Subcutaneous abdominal adipose tissue (tissue), 5 donors: ENCODE results near the gene SHROOM4.

Experiments used
- H3K27ac ChIP-seq: one replicate; pipeline ENCODE4 v1.7.0; 2013; ENCODE audit warnings: low read depth, mild to moderate bottlenecking, inconsistent platforms, low read length, moderate library complexity
- H3K27me3 ChIP-seq, 5 donors: one replicate each; pipeline ENCODE4 v1.7.0; 2013; ENCODE audit warnings: low read length in 5 of 5, inconsistent platforms in 1 of 5; ENCODE audit not compliant: control insufficient read depth in 5 of 5, insufficient read depth in 4 of 5
- H3K36me3 ChIP-seq, 5 donors: one replicate each; pipeline ENCODE4 v1.7.0; 2013; ENCODE audit warnings: low read length in 5 of 5; ENCODE audit not compliant: control insufficient read depth in 5 of 5, insufficient read depth in 5 of 5
- H3K4me1 ChIP-seq, 5 donors: one replicate each; pipeline ENCODE4 v1.7.0; 2013; ENCODE audit warnings: low read length in 5 of 5, mild to moderate bottlenecking in 3 of 5, moderate library complexity in 1 of 5; ENCODE audit not compliant: control insufficient read depth in 5 of 5, insufficient read depth in 5 of 5
- H3K4me3 ChIP-seq, 5 donors: one replicate each; pipeline ENCODE4 v1.7.0; 2013; ENCODE audit warnings: low read length in 5 of 5, low read depth in 1 of 5
- H3K9ac ChIP-seq, 5 donors: one replicate each; pipeline ENCODE4 v1.7.0; 2013; ENCODE audit warnings: low read length in 5 of 5, mild to moderate bottlenecking in 4 of 5, moderate library complexity in 3 of 5
- H3K9me3 ChIP-seq, 5 donors: one replicate each; pipeline ENCODE4 v1.7.0; 2013; ENCODE audit warnings: low read length in 5 of 5; ENCODE audit not compliant: control insufficient read depth in 5 of 5
- donor health status: healthy.
- donor health status: healthy.
- donor health status: healthy.
- donor health status: healthy.
- donor health status: healthy.

Gene SHROOM4

DNA sequence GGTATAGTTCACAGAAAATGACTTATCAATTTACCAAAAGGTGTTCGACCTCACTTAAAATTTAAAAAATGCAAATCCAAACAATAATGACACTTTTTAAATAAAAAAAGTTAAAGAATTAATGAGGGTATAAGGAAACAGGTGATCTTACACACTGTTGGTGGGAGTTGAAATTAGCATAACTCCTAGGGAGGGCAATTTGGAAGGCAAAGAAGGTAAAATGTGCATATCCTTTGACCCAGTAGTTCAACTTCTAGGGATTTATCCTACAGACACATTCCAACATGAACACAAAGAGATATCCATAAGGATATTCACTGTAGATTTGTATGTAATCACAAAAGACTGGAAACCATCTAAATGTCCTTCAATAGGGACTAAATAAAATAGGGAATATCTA, 199.5 kb downstream of the SHROOM4 start:
- Histone ChIP-seq H3K9me3 (peaks cover 0 to 2% (median 0%) of the 10 kb centered on the region in 5 donors), H3K27me3 (peaks cover 0 to 12% (median 3%) of the 10 kb centered on the region in 5 donors), H3K4me1 (peaks cover 0 to 9% (median 0%) of the 10 kb centered on the region in 5 donors), H3K36me3 (no peaks in the 10 kb centered on the region), H3K4me3 (no peak overlapping the region), H3K9ac (no peak overlapping the region), H3K27ac (no peak overlapping the region)

DNA sequence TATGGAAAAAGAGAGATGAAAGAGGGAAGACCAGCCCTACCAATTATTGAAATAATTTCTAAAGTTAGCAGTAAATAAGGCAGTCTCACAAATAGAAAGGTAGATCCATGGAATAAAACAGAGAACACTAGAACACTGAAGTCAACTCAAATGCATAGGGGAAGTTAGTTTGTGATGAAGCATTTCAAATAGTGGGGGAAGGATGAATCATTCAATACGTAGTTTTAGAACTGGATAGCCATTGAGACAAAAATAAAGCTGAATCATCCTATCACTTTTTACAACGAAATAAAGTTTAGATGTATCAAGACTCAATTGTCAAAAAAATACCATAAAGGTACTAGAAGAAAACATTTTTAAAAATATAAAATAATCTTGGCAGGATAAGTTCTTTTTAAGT, 200.1 kb downstream of the SHROOM4 start:
- Histone ChIP-seq H3K9me3 (peaks cover 0 to 2% (median 0%) of the 10 kb centered on the region in 5 donors), H3K27me3 (peaks cover 0 to 12% (median 3%) of the 10 kb centered on the region in 5 donors), H3K36me3 (no peaks in the 10 kb centered on the region), H3K4me3 (no peak overlapping the region), H3K9ac (no peak overlapping the region), H3K27ac (no peak overlapping the region), H3K4me1 (peaks cover 0 to 3% (median 0%) of the 10 kb centered on the region in 5 donors)

DNA sequence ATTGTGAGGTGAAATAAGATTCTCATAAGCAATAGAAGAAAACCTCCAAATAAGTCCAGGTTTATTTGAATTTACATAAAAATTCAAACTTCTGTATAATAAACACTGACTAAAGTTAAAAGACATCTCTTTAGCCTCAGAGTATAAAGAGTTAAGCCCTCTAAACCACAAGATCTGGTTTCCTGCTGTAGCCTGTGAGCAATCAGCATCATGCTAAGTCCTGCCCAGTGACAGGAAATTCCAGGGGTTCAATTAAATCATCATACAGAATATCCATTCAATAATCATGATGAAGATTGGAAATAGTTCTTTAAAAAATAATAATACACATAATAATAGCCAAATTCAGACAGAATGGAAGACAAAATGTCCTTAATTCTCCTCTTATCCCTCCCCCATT, 204.2 kb downstream of the SHROOM4 start:
- no peak overlapping the region for H3K9ac ChIP-seq
- no peaks in the 10 kb centered on the region for H3K4me1 ChIP-seq
- H3K27ac ChIP-seq, result no peak overlapping the region
- no peak overlapping the region for H3K4me3 ChIP-seq
- peaks cover 0 to 5% (median 3%) of the 10 kb centered on the region in 5 donors for H3K36me3 ChIP-seq
- no peaks in the 10 kb centered on the region for H3K9me3 ChIP-seq
- H3K27me3 ChIP-seq, result peaks cover 0 to 10% (median 5%) of the 10 kb centered on the region in 5 donors

DNA sequence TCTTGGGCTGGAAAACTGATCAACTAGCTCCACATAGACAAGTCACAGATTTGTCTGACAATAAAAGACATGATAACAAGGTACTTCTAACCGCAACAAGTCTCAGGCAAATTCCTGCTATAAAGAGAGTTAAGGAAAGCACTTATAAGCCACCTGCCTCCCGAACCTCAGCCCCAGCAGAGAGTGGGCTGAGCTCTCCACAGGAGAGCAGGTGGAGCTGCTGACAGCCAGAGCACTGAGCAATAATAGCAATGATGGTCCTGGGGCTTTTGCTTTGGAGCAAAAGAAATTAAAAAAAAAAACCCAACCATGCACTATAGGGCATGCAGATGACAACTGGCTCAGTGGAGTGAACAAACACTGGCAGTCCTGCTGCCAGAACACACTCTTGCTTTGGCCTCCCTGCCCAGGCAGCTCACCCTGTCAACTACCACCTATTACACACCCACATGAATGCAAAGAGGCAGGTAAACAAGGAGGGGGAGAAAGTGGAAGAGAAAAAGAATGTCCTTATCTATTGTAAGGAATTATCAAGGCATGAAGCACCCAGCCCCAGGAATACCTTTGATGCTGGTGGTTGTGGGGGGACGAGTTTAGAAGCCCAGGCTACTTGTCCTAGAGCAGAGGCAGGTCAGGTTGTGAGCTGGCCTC, 207.6 kb downstream of the SHROOM4 start:
- no peaks in the 10 kb centered on the region for H3K9me3 ChIP-seq
- no peaks in the 10 kb centered on the region for H3K4me1 ChIP-seq
- H3K36me3 ChIP-seq, result peaks cover 0 to 8% (median 5%) of the 10 kb centered on the region in 5 donors
- H3K27ac ChIP-seq, result no peak overlapping the region
- H3K9ac ChIP-seq, result no peak overlapping the region
- no peak overlapping the region for H3K4me3 ChIP-seq
- H3K27me3 ChIP-seq, result peaks cover 0 to 13% (median 9%) of the 10 kb centered on the region in 5 donors

DNA sequence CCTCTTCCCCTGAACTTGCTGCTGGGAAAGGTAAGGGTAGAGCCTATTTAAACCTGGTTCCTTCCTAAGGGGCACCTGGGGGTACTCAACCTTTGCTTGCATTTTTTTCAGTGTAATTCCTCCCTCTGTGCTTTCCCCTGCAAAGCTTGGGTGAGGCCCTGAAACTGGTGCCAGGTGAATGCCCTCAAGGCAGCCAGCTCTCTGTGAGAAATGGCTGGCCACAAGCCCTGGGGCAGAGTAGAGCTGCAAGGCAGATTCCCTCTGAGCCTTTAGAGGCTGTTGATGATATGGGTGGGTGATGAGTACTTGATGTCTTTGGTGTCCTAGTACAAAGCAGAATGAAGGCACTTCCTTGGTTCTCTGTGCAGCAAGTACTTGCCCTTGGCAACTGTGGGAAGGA, 217.9 kb downstream of the SHROOM4 start:
- peaks cover 2 to 30% (median 8%) of the 10 kb centered on the region in 5 donors for H3K4me1 ChIP-seq
- peaks cover 0 to 21% (median 11%) of the 10 kb centered on the region in 5 donors for H3K36me3 ChIP-seq
- no peak overlapping the region for H3K27ac ChIP-seq
- H3K4me3 ChIP-seq, result no peak overlapping the region
- H3K27me3 ChIP-seq, result peaks cover 0 to 3% (median 3%) of the 10 kb centered on the region in 5 donors
- no peak overlapping the region for H3K9ac ChIP-seq
- no peaks in the 10 kb centered on the region for H3K9me3 ChIP-seq

DNA sequence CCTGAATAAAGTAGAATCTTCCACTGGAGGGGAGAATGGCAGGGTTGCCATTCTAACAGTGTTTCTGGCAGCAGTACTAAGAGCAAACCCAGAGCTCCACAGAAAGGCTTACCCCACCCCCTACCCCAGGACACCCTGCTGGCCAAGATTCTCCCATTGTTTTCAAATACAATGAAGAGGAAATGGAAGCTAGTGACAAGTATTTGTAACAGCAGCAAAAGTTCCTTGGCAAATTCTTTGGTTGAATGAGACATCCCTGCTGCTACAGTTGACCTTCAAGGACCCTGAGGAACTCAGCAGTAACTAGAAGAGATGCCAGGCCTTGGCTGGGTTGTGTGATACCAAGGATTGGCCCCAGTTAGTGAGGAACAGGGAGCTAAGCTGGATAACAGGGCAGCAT, 219.2 kb downstream of the SHROOM4 start:
- Histone ChIP-seq H3K4me1 (peaks cover 2 to 30% (median 8%) of the 10 kb centered on the region in 5 donors), H3K27ac (peak overlapping the region; percentile 1), H3K9ac (no peak overlapping the region), H3K36me3 (peaks cover 0 to 24% (median 8%) of the 10 kb centered on the region in 5 donors), H3K9me3 (no peaks in the 10 kb centered on the region), H3K27me3 (peaks cover 0 to 3% (median 3%) of the 10 kb centered on the region in 5 donors), H3K4me3 (no peak overlapping the region)

DNA sequence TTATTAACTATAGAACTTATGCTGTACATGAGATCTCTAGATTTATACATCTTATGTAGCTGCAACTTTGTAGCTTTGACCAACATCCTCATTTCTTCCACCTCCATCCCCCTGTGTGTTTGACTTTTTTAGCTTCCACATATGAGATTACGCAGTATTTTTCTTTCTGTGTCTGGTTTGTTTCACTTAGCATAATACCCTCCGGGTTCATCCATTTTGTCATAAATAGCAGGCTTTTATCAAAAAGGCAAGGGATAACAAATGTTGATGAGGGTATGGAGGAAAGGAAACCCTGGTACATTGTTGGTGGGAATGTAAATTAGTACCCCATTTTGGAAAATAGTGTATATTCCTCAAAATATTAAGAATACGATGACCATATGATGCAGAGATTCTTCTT, 227.0 kb downstream of the SHROOM4 start:
- Histone ChIP-seq H3K27me3 (peaks cover 0 to 8% (median 2%) of the 10 kb centered on the region in 5 donors), H3K9me3 (peaks cover 0 to 9% (median 6%) of the 10 kb centered on the region in 5 donors)

DNA sequence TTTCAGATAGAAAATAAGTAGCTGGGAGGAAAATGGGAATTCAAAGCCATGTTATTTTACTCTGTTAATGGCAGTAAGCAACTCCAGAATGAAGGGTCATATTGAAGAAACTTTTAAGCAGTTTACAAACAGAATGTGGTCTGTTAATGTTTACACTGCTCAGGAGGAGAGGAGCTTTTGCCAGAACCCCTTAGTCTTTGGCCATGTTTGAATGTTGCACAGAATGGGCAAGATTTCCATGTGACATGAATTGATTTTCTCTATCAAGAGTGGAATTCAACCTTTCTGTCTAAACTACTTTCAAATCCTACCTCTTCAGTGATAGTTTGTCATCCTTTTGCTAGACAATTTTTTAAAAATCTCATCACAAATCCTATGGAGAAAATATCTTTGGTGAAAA, 227.6 kb downstream of the SHROOM4 start:
- H3K27me3 ChIP-seq, result peaks cover 0 to 8% (median 2%) of the 10 kb centered on the region in 5 donors
- H3K4me1 ChIP-seq, result no peaks in the 10 kb centered on the region
- no peak overlapping the region for H3K9ac ChIP-seq
- peaks cover 0 to 3% (median 0%) of the 10 kb centered on the region in 5 donors for H3K36me3 ChIP-seq
- no peak overlapping the region for H3K27ac ChIP-seq
- no peak overlapping the region for H3K4me3 ChIP-seq
- H3K9me3 ChIP-seq, result peaks cover 0 to 9% (median 6%) of the 10 kb centered on the region in 5 donors

More for the DNA sequence above, 227.0 kb downstream of the SHROOM4 start:
- Histone ChIP-seq H3K36me3 (peaks cover 0 to 3% (median 0%) of the 10 kb centered on the region in 5 donors), H3K4me1 (no peaks in the 10 kb centered on the region), H3K27ac (no peak overlapping the region), H3K9ac (no peak overlapping the region), H3K4me3 (no peak overlapping the region)

DNA sequence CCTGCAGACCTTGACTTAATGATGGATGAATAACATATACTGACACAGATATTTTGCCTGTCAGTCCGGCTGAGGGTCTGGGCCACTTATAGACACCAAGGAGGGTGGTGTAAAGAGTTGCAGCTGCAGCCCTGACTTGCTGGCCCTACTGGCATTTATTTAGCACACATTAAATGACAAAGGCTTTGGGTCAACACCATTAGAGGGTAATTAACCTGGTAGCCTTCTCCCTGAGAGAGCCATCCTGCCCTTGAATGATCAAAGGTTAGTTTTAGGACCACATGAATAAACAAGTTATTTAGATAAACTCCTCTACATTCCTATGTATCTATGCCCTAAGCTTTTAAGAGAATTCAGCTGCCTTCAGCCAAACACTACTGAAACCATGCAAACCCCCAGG, 232.6 kb downstream of the SHROOM4 start:
- Histone ChIP-seq H3K27ac (no peak overlapping the region), H3K9ac (no peak overlapping the region), H3K4me1 (no peaks in the 10 kb centered on the region), H3K36me3 (no peaks in the 10 kb centered on the region), H3K27me3 (peaks cover 0 to 12% (median 2%) of the 10 kb centered on the region in 5 donors), H3K4me3 (no peak overlapping the region), H3K9me3 (peaks cover 0 to 9% (median 6%) of the 10 kb centered on the region in 5 donors)

DNA sequence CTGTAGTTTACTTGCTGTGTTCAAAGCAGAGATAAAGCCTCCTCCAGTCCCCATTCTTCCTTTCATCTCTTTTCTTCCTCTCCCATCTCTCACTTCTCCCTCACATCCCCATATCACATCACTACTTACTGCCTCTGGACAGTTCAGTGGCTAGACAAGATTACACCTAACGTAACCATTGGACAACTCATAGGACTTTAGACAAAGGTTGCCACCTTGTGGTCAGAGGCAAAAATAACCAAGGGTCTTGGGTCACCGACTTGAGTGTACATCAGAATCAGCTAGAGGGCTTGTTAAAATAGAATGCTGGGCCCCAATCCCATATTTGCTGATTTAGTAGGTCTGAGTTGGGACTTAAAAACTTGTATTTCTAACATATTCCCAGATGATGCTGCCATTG, 234.0 kb downstream of the SHROOM4 start:
- H3K4me1 ChIP-seq, result no peaks in the 10 kb centered on the region

More for the DNA sequence above, 234.0 kb downstream of the SHROOM4 start:
- H3K9me3 ChIP-seq, result peaks cover 0 to 9% (median 6%) of the 10 kb centered on the region in 5 donors
- no peak overlapping the region for H3K4me3 ChIP-seq
- no peak overlapping the region for H3K9ac ChIP-seq
- peaks cover 0 to 12% (median 0%) of the 10 kb centered on the region in 5 donors for H3K27me3 ChIP-seq
- H3K27ac ChIP-seq, result no peak overlapping the region
- H3K36me3 ChIP-seq, result no peaks in the 10 kb centered on the region
